ENCODE measurements around the gene MCU.

- TF ChIP-seq CTCF (IDR thresholded peaks at IDR 0.05) = no peak
- no peak for TF ChIP-seq EZH2 (IDR thresholded peaks at IDR 0.05; ENCODE audit: borderline replicate concordance, insufficient read depth, low read depth, low read length, poor library complexity, severe bottlenecking)
Measured at GRCh38 chr10:72910705-72911104, 218.8 kb downstream of the MCU start.

Data from B cell (primary cell).